ENCODE results near the gene HCN2.

Gene HCN2

DNA sequence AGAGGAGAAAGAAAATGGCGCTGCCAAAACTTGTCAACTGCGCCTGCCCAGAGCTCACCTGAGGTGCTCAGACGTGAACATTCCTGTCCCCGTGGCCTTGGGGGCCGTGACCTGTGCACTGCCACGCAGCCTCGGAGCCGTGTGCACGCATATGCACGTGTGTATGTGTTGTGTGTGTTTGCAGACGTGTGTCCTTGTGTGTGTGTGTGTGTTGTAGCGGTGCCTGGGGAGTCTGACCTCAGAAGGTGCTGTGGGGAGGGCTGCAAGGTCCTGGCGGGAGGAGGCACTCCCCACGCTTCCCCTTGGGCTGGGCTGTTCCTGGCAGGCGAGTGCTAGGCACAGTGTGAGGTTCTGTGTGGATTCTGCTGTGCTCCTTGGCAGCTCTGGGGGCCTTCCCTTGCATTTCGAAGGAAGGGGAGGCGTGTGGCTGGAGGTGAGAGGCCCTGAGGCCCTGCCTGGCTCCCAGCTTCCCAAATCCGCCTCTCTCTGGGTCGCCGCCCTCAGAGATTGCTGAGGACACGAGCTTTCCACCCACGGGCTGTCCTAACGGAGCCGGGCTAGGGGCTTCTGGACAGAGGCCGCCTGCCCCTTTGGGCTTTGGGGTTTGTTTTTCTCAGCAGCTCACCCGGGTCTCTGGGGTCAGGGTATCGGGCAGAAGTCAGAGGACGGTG lies 12.8 kb upstream of the HCN2 start:
- TF ChIP-seq ZFP3 (tag by site-specific recombination; IDR thresholded peaks at IDR 0.05; ENCODE audit: low read depth) (no peak), BCL11A (tag by site-specific recombination; IDR thresholded peaks at IDR 0.05; ENCODE audit: low read depth) (no peak), EGR2 (tag by site-specific recombination; IDR thresholded peaks at IDR 0.05; ENCODE audit: low read depth) (0 out of 2 replicates have a peak, but pooled peaks have one; percentile 9), IKZF3 (tag by site-specific recombination; IDR thresholded peaks at IDR 0.05) (no peak), WT1 (tag by site-specific recombination; IDR thresholded peaks at IDR 0.05) (peak; percentile 70), ZSCAN23 (tag by site-specific recombination; IDR thresholded peaks at IDR 0.05) (no peak)
- TF ChIP-seq, protein P1, sequence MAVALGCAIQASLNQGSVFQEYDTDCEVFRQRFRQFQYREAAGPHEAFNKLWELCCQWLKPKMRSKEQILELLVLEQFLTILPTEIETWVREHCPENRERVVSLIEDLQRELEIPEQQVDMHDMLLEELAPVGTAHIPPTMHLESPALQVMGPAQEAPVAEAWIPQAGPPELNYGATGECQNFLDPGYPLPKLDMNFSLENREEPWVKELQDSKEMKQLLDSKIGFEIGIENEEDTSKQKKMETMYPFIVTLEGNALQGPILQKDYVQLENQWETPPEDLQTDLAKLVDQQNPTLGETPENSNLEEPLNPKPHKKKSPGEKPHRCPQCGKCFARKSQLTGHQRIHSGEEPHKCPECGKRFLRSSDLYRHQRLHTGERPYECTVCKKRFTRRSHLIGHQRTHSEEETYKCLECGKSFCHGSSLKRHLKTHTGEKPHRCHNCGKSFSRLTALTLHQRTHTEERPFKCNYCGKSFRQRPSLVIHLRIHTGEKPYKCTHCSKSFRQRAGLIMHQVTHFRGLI (tag by site-specific recombination; IDR thresholded peaks at IDR 0.05) = no peak
- H3K9me3 ChIP-seq (ENCODE audit: control insufficient read depth, insufficient read depth, low read depth, low read length) = no peaks in the 10 kb centered on the region
- peaks cover 0 to 49% of the 10 kb centered on the region in 2 experiments; a peak in 2 of 3 replicates for H3K36me3 ChIP-seq (ENCODE audit: control insufficient read depth in 2 of 2, insufficient read depth in 1 of 2, low read length in 2 of 2)
- peaks cover 7% of the 10 kb centered on the region for H3K4me1 ChIP-seq (ENCODE audit: control insufficient read depth, insufficient read depth, low read length)
- ChIA-PET CTCF (interaction anchor here (1.1 to 1.3 kb wide), 2 partner anchors 66 to 67 kb away, joined by 3 read pairs; no protein-coding TSS in a partner anchor), POLR2A (interaction anchor here (1.2 kb wide), 1 partner anchor 21 kb away, joined by 3 read pairs; no protein-coding TSS in a partner anchor)
- peak overlapping the region; percentile 11; the same call in 1 of the 2 replicates for H3K27ac ChIP-seq (ENCODE audit: extremely low read depth, low read depth, low read length)
- no peak overlapping the region for H3K4me3 ChIP-seq (ENCODE audit: low read depth, low read length)

DNA sequence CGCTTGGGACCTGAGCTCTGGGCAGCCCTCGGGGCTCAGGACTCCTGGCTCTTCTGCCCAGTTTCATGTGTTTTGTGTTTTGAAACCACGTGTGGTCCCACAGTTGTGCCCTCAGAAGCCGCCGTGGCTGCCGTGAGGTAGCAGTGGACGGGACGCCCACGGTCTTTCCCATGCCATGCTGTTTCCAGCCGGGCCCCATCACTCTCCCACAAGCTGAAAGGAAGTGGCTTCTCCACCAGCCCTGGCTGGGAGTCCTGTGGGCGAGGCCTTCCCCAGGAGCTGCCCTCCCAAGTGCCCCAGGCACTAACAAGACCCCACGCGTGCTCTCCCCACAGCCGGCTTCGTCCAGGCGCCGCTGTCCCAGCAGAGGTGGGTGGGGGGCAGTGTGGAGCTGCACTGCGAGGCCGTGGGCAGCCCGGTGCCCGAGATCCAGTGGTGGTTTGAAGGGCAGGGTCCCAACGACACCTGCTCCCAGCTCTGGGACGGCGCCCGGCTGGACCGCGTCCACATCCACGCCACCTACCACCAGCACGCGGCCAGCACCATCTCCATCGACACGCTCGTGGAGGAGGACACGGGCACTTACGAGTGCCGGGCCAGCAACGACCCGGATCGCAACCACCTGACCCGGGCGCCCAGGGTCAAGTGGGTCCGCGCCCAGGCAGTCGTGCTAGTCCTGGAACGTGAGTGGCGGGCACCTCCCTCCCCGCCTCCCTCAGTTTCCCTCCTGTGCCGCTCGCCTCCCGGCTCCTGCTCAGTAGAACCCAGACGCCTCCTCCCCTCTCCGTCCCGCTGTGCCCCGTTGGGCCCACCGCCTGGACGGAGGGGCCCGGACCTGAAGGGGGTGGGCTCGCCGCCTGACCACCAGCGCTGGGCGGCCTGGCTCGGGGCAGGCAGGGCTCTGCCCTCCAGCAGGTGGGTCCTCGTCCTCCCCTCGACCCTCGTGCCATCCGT lies 12.0 kb upstream of the HCN2 start:
- TF ChIP-seq ZNF544 (tag by site-specific recombination; IDR thresholded peaks at IDR 0.05) (no peak), ZNF10 (tag by site-specific recombination; IDR thresholded peaks at IDR 0.05) (peak; percentile 78), ZNF174 (tag by site-specific recombination; IDR thresholded peaks at IDR 0.05) (no peak), ZNF302 (tag by site-specific recombination; IDR thresholded peaks at IDR 0.05; ENCODE audit: low read depth) (no peak), ZFHX2 (tag by site-specific recombination; conservative IDR thresholded peaks at IDR 0.05) (peak; percentile 52), EGR2 (tag by site-specific recombination; IDR thresholded peaks at IDR 0.05; ENCODE audit: low read depth) (peak; percentile 26; the same call in 1 of the 2 replicates), GLI2 (tag by site-specific recombination; IDR thresholded peaks at IDR 0.05; ENCODE audit: borderline replicate concordance, low read depth) (no peak)
- TF ChIP-seq, protein P2, sequence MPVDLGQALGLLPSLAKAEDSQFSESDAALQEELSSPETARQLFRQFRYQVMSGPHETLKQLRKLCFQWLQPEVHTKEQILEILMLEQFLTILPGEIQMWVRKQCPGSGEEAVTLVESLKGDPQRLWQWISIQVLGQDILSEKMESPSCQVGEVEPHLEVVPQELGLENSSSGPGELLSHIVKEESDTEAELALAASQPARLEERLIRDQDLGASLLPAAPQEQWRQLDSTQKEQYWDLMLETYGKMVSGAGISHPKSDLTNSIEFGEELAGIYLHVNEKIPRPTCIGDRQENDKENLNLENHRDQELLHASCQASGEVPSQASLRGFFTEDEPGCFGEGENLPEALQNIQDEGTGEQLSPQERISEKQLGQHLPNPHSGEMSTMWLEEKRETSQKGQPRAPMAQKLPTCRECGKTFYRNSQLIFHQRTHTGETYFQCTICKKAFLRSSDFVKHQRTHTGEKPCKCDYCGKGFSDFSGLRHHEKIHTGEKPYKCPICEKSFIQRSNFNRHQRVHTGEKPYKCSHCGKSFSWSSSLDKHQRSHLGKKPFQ (tag by site-specific recombination; IDR thresholded peaks at IDR 0.05) = no peak
- TF ChIP-seq, protein P3, sequence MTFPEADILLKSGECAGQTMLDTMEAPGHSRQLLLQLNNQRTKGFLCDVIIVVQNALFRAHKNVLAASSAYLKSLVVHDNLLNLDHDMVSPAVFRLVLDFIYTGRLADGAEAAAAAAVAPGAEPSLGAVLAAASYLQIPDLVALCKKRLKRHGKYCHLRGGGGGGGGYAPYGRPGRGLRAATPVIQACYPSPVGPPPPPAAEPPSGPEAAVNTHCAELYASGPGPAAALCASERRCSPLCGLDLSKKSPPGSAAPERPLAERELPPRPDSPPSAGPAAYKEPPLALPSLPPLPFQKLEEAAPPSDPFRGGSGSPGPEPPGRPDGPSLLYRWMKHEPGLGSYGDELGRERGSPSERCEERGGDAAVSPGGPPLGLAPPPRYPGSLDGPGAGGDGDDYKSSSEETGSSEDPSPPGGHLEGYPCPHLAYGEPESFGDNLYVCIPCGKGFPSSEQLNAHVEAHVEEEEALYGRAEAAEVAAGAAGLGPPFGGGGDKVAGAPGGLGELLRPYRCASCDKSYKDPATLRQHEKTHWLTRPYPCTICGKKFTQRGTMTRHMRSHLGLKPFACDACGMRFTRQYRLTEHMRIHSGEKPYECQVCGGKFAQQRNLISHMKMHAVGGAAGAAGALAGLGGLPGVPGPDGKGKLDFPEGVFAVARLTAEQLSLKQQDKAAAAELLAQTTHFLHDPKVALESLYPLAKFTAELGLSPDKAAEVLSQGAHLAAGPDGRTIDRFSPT (tag by site-specific recombination; IDR thresholded peaks at IDR 0.05) = 0 out of 2 replicates have a peak, but pooled peaks have one; percentile 8
- CTCF ChIA-PET = no interaction called here
- POLR2A ChIA-PET = no interaction called here
- Histone ChIP-seq H3K4me3 (ENCODE audit: low read depth, low read length) (no peak overlapping the region), H3K27ac (ENCODE audit: extremely low read depth, low read depth, low read length) (no peak overlapping the region), H3K36me3 (ENCODE audit: control insufficient read depth in 2 of 2, insufficient read depth in 1 of 2, low read length in 2 of 2) (peaks cover 0 to 54% of the 10 kb centered on the region in 2 experiments; a peak in 2 of 3 replicates), H3K9me3 (ENCODE audit: control insufficient read depth, insufficient read depth, low read depth, low read length) (no peaks in the 10 kb centered on the region), H3K4me1 (ENCODE audit: control insufficient read depth, insufficient read depth, low read length) (peaks cover 7% of the 10 kb centered on the region)
